Pancreas (tissue), 10 donors: Measurements from ENCODE around the gene UNC13A. TPM values are rescaled to one million over a fixed set of nuclear protein-coding genes. Genes with fewer than 3 reads are reported as not detected.

Source experiments
- ATAC-seq, 4 donors: fragments of 200-7000 bp; cut with Tn5 transposase; one replicate each; pipeline versions ENCODE4 v1.8.0 to v1.9.1; 2020; ENCODE audit warnings: mild to moderate bottlenecking in 4 of 4, moderate library complexity in 4 of 4
- DNase-seq, 6 donors: peaks; one replicate each; pipeline ENCODE4 v3.0.0-alpha.2; 2020
- FAIRE-seq: peaks from 2 replicates; lab custom pipeline; 2012; peaks lifted over from hg19 to GRCh38; lab: Jason Lieb, UNC
- H3K27ac ChIP-seq, 4 donors: fragments of 200-600 bp; sonication (generic); 1 replicate in 3 of 4; 2 replicates in 1 of 4; pipeline versions ENCODE4 v1.5.0 to v1.8.0; 2020
- H3K27me3 ChIP-seq, 4 donors: fragments of 200-600 bp; one replicate each; pipeline ENCODE4 v1.8.0; 2021
- H3K36me3 ChIP-seq, 3 donors: fragments of 200-600 bp; sonication (generic) in 1 of 3; one replicate each; pipeline versions ENCODE4 v1.5.0 to v1.8.0; 2020 to 2021
- H3K4me1 ChIP-seq, 3 donors: fragments of 200-600 bp; one replicate each; pipeline ENCODE4 v1.8.0; 2021
- H3K4me3 ChIP-seq, 4 donors: fragments of 200-600 bp; sonication (generic) in 2 of 4; one replicate each; pipeline versions ENCODE4 v1.5.0 to v1.8.0; 2020 to 2021
- H3K9me3 ChIP-seq, 4 donors: fragments of 200-600 bp; one replicate each; pipeline ENCODE4 v1.8.0; 2021
- CTCF ChIP-seq, 4 donors: fragments of 200-600 bp; sonication (generic) in 3 of 4; IDR thresholded peaks; one replicate each; pipeline versions ENCODE4 v1.5.0 to v1.8.0; 2021; ENCODE audit warnings: antibody characterized with exemption in 4 of 4
- WGBS, 2 donors: extraction: QIAGEN DNeasy Blood & Tissue Kit; methylation state at CpG; one replicate each; pipeline ENCODE4 v1.1.7; 2013; 5-methylcytosine and 5-hydroxymethylcytosine counted together
- intact Hi-C, 3 donors: fragments of 100-400 bp; cut with DNase I; formaldehyde crosslinking; loops; one replicate each; pipeline versions ENCODE4 v1.11.1 to v1.14.2; 2022
- polyA plus RNA-seq, 2 donors: library from polyadenylated mRNA; stranded (reverse); fragments of 200-250 nt; gene quantifications; one replicate each; pipeline ENCODE4 v1.2.3, GENCODE V29; 2013
- total RNA-seq, 6 donors: library from RNA; stranded (reverse); fragmentation: NEBNext Ultra II Directional in 4 of 6; extraction: Animal tissue kit (Norgen Biotek cat#: 25700) in 4 of 6; gene quantifications; one replicate each; pipeline versions ENCODE4 v1.2.1 to v1.2.4, GENCODE V29; 2021 to 2023
- donor health status: healthy with polysubstance abuse.
- donor health status: DM: no; HTN: no; CAD: no; lungs with moderate emphysema.
- donor health status: DM: no; HTN: no; CAD: no.
- donor health status: control.
- donor health status: control.
- donor health status: Bipolar disorder and iron deficiency.
- donor health status: DM: yes; HTN: yes; CAD: no.
- donor health status: DM: no; HTN: no; CAD: no.
- donor health status: DM: no; HTN: no; CAD: no.
- donor health status: DM: yes; HTN: yes; CAD: no.

Gene UNC13A
- total RNA-seq (1 to 10 TPM in 3 of 6 donors, under 1 TPM in 3; 0.92 to 5.3 (median 1.3) TPM), polyA plus RNA-seq (10 to 100 TPM in 1 of 2 donors, 1 to 10 TPM in 1; 4.1 to 10.5 TPM)

- Histone ChIP-seq H3K4me1 (no peaks in the 10 kb centered on the region), H3K9me3 (no peaks in the 10 kb centered on the region), H3K36me3 (no peaks in the 10 kb centered on the region), H3K27ac (no peak within 1 kb of the TSS), H3K4me3 (peak within 1 kb of the TSS in 1 of 4 donors; percentile 36), H3K27me3 (peaks cover 0 to 40% (median 0%) of the 10 kb centered on the region in 4 donors)
- intact Hi-C loops = no loop called here
- TF ChIP-seq CTCF (IDR thresholded peaks at IDR 0.05) = no peak
- FAIRE-seq (no peak), DNase-seq (peak; percentile 27 to 84 (median 62)), ATAC-seq (peak; percentile 88 to 97 (median 92))
- WGBS, 2 donors = 2% methylated on average over 39 to 77 of the region's 77 CpGs
Observed at GRCh38 chr19:17687857-17688784, at the start of gene UNC13A. Gene UNC13A (minus strand): TSS chr19:17688354. CDS start chr19:17688199, 155 bp downstream.

GRCh38 chr19:17737690-17738153 lies 49.6 kb upstream of the UNC13A start:
- Histone ChIP-seq H3K9me3 (no peaks in the 10 kb centered on the region), H3K27ac (no peak overlapping the region), H3K4me1 (no peaks in the 10 kb centered on the region), H3K4me3 (no peak overlapping the region), H3K27me3 (no peaks in the 10 kb centered on the region), H3K36me3 (peaks cover 0 to 15% (median 0%) of the 10 kb centered on the region in 3 donors)
- no peak for DNase-seq
- WGBS, 2 donors = 84 to 86% methylated on average over 7 of the region's 7 CpGs
- ATAC-seq = no peak
- FAIRE-seq = no peak
- intact Hi-C loops = no loop called here
- TF ChIP-seq CTCF (IDR thresholded peaks at IDR 0.05) = no peak

- ATAC-seq (no peak), DNase-seq (no peak), FAIRE-seq (no peak)
- TF ChIP-seq CTCF (IDR thresholded peaks at IDR 0.05) = no peak
- Histone ChIP-seq H3K4me1 (no peaks in the 10 kb centered on the region), H3K36me3 (peaks cover 0 to 15% (median 0%) of the 10 kb centered on the region in 3 donors), H3K27ac (no peak overlapping the region), H3K9me3 (no peaks in the 10 kb centered on the region), H3K4me3 (no peak overlapping the region), H3K27me3 (no peaks in the 10 kb centered on the region)
- WGBS, 2 donors = 93 to 95% methylated on average over 5 of the region's 5 CpGs
- intact Hi-C loops = no loop called here
Observed at GRCh38 chr19:17735410-17735809, 47.3 kb upstream of the UNC13A start.

GRCh38 chr19:17734146-17734545 lies 46.0 kb upstream of the UNC13A start:
- no peak for DNase-seq
- Histone ChIP-seq H3K27me3 (no peaks in the 10 kb centered on the region), H3K27ac (no peak overlapping the region), H3K4me1 (no peaks in the 10 kb centered on the region), H3K4me3 (no peak overlapping the region), H3K9me3 (no peaks in the 10 kb centered on the region), H3K36me3 (peaks cover 0 to 15% (median 0%) of the 10 kb centered on the region in 3 donors)
- ATAC-seq = no peak
- FAIRE-seq = no peak
- WGBS, 2 donors = 94 to 98% methylated on average over 15 to 16 of the region's 16 CpGs
- no peak for TF ChIP-seq CTCF (IDR thresholded peaks at IDR 0.05)
- intact Hi-C loops = no loop called here
